C4-2B (cell line): ENCODE data around the gene MRPL48.
"Not testable (repeated sequence)": the region's sequence is repeated elsewhere in the genome, so short reads cannot be mapped to it uniquely, and the experiment has no call there.

Experiments
- H3K27ac ChIP-seq: fragments of 450-650 bp; 2 replicates; pipeline ENCODE4 v1.5.1; 2017
- CTCF ChIP-seq: fragments of 450-650 bp; conservative IDR thresholded peaks from 2 replicates; pipeline ENCODE4 v1.5.1; 2017; ENCODE audit warnings: mild to moderate bottlenecking
- ZFX ChIP-seq: fragments of 450-650 bp; IDR thresholded peaks from 2 replicates; pipeline ENCODE4 v1.6.1; 2017

The MRPL48 gene

DNA sequence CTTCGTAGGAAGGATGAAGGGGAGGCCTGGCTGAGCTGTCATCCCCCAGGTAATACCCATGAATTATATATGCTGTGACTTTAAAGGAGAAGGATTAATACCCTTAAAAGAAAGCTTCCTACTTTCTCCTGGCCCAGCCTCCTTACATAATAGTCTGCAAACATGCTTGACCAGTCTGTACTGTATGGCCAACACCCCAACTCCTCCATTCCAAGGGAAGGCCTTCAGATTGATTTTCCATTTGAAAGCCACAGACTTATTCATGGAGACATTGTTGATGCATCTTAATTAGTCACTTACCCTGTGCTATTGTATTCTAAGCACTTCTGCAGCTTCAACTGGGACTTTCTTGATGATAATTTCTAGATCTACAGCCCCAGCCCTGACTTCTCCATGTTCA, 91.1 kb downstream of the MRPL48 start:
- no peak overlapping the region for H3K27ac ChIP-seq
- TF ChIP-seq CTCF (no peak), ZFX (no peak)

DNA sequence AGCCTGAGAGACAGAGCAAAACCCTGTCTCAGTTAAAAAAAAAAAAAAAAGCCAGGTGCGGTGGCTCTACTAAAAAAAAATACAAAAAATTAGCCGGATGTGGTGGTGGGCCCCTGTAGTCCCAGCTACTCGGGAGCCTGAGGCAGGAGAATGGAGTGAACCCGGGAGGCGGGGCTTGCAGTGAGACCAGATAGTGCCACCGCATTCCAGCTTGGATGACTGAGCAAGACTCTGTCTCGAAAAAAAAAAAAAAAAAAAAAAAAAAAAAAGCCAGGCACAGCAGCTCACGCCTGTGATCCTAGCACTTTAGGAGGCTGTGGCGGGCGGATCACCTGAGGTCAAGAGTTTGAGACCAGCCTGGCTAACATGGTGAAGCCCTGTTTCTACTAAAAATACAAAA, 92.8 kb downstream of the MRPL48 start:
- not testable (repeated sequence) for H3K27ac ChIP-seq

DNA sequence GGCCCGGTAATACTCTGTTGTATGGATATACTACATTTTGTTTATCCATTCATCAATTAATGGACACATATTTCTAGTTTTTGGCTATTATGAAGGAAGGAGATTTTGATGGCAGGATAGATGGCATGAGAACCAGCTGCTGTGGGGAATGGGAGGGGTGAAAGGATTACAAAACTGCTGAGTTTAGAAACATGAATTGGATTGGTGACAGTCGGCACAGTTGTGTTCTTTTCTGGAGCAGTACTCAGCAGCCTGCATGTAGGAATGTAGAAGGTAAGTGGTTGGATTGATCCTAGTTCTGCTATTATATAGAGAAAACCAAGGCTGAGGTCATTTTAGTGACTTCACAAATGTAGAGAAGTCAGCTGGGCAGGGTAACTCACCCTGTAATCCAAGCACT, 96.2 kb downstream of the MRPL48 start:
- no peak for TF ChIP-seq ZFX
- no peak for TF ChIP-seq CTCF
- no peak overlapping the region for H3K27ac ChIP-seq

- TF ChIP-seq ZFX = no peak
- TF ChIP-seq CTCF = no peak
- H3K27ac ChIP-seq = no peak overlapping the region
These were observed 100.6 kb downstream of the MRPL48 start for GRCh38 chr11:73888244-73888643.

GRCh38 chr11:73889019-73889418, 101.3 kb downstream of the MRPL48 start:
- H3K27ac ChIP-seq = no peak overlapping the region
- TF ChIP-seq CTCF (no peak), ZFX (no peak)

- TF ChIP-seq CTCF = no peak
- TF ChIP-seq ZFX = no peak
These were observed 101.9 kb downstream of the MRPL48 start for GRCh38 chr11:73889536-73889935.

GRCh38 chr11:73893041-73893440, 105.4 kb downstream of the MRPL48 start:
- TF ChIP-seq CTCF (no peak), ZFX (no peak)
- no peak overlapping the region for H3K27ac ChIP-seq

More at GRCh38 chr11:73889536-73889935, 101.9 kb downstream of the MRPL48 start:
- H3K27ac ChIP-seq = no peak overlapping the region

- TF ChIP-seq CTCF = no peak
- no peak for TF ChIP-seq ZFX
These were observed 107.2 kb downstream of the MRPL48 start for GRCh38 chr11:73894725-73895335.

More at GRCh38 chr11:73894725-73895335, 107.2 kb downstream of the MRPL48 start:
- H3K27ac ChIP-seq = no peak overlapping the region
